DOHH2 (cell line): ENCODE results near the gene SPATA6L.

Experiments used
- H3F3A ChIP-seq: fragments of 200-600 bp; sonication (generic), shearing (Covaris generic); 2 replicates; pipeline ENCODE4 v1.6.0; 2016; ENCODE audit warnings: antibody characterized with exemption, mild to moderate bottlenecking; ENCODE audit not compliant: control insufficient read depth, insufficient read depth
- H3K27ac ChIP-seq: fragments of 200-600 bp; sonication (generic); 2 replicates; pipeline ENCODE4 v1.5.1; 2014; ENCODE audit warnings: low read depth, mild to moderate bottlenecking, low read length, moderate library complexity
- H3K27me3 ChIP-seq: fragments of 200-600 bp; sonication (generic); 2 replicates; pipeline ENCODE4 v1.6.1; 2014; ENCODE audit warnings: mild to moderate bottlenecking, low read length, mixed read lengths; ENCODE audit not compliant: control insufficient read depth
- H3K36me3 ChIP-seq: fragments of 200-600 bp; sonication (generic); 2 replicates; pipeline ENCODE4 v1.6.1; 2014; ENCODE audit warnings: mild to moderate bottlenecking, low read length, moderate library complexity, mixed read lengths; ENCODE audit not compliant: control insufficient read depth
- H3K4me1 ChIP-seq: fragments of 200-600 bp; sonication (generic); 2 replicates; pipeline ENCODE4 v1.6.1; 2014; ENCODE audit warnings: mild to moderate bottlenecking, low read length, mixed read lengths; ENCODE audit not compliant: control insufficient read depth
- H3K4me2 ChIP-seq: fragments of 200-600 bp; sonication (generic); 2 replicates; pipeline ENCODE4 v1.6.0; 2014; ENCODE audit warnings: mild to moderate bottlenecking, low read length, moderate library complexity
- H3K4me3 ChIP-seq: fragments of 200-600 bp; sonication (generic); 2 replicates; pipeline ENCODE4 v1.5.1; 2014; ENCODE audit warnings: mild to moderate bottlenecking, low read length, mixed read lengths
- H3K79me2 ChIP-seq: fragments of 200-600 bp; sonication (generic); 2 replicates; pipeline ENCODE4 v1.6.1; 2014; ENCODE audit warnings: mild to moderate bottlenecking, low read length, mixed read lengths; ENCODE audit not compliant: control insufficient read depth
- H3K9me2 ChIP-seq: fragments of 200-600 bp; sonication (generic); replicated peaks from 2 replicates; pipeline ENCODE4 v1.6.1; 2014; ENCODE audit warnings: mild to moderate bottlenecking, low read length, mixed read lengths; ENCODE audit not compliant: control insufficient read depth
- H3K9me3 ChIP-seq: fragments of 200-600 bp; sonication (generic); 2 replicates; pipeline ENCODE4 v1.6.1; 2014; ENCODE audit warnings: antibody characterized with exemption, low read length, mixed read lengths; ENCODE audit not compliant: control insufficient read depth, insufficient read depth
- H4K20me1 ChIP-seq: fragments of 200-600 bp; sonication (generic); 2 replicates; pipeline ENCODE4 v1.6.0; 2014; ENCODE audit warnings: low read depth, mild to moderate bottlenecking, antibody characterized with exemption, low read length, moderate library complexity; ENCODE audit not compliant: control insufficient read depth, insufficient read depth
- EZH2phosphoT487 ChIP-seq: fragments of 200-600 bp; sonication (generic); IDR thresholded peaks from 2 replicates; pipeline ENCODE4 v1.6.1; 2017; ENCODE audit warnings: borderline replicate concordance, mild to moderate bottlenecking, antibody characterized with exemption, low read length, moderate library complexity, mixed read lengths
- TF ChIP-seq, protein P1 (sequence below): fragments of 200-600 bp; sonication (generic); IDR thresholded peaks from one replicate; pipeline ENCODE4 v1.5.1; 2014; ENCODE audit warnings: antibody characterized with exemption, mild to moderate bottlenecking, low read depth, low read length; ENCODE audit not compliant: poor library complexity, severe bottlenecking

Gene SPATA6L

DNA sequence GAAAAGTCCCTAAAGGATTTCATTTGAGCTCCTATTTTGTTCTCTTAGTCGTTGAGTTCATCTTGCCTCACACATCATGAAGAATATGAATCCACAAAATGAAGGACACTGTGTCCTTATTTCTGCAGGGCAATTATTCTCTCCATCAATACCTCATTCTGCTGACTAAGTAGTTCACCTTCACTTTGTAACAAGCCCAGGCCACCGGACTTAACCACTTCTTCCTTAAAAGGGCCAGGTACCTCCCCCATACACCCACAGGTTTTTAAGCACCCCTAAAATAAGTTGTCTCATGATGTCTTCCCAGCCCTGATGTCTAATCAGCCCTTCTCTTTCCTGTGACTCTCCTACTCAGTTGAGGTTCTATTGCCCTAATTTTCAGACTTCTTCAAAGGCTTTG lies 71.3 kb downstream of the SPATA6L start:
- Histone ChIP-seq H3K4me2 (no peak overlapping the region), H3F3A (no peaks in the 10 kb centered on the region), H3K36me3 (no peaks in the 10 kb centered on the region), H3K9me3 (no peaks in the 10 kb centered on the region), H3K4me1 (peaks cover 6% of the 10 kb centered on the region; the same call in 1 of the 2 replicates), H4K20me1 (no peaks in the 10 kb centered on the region), H3K4me3 (no peak overlapping the region), H3K27me3 (no peaks in the 10 kb centered on the region), H3K27ac (no peak overlapping the region), H3K79me2 (no peaks in the 10 kb centered on the region), H3K9me2 (no peaks in the 10 kb centered on the region)
- TF ChIP-seq, protein P1, sequence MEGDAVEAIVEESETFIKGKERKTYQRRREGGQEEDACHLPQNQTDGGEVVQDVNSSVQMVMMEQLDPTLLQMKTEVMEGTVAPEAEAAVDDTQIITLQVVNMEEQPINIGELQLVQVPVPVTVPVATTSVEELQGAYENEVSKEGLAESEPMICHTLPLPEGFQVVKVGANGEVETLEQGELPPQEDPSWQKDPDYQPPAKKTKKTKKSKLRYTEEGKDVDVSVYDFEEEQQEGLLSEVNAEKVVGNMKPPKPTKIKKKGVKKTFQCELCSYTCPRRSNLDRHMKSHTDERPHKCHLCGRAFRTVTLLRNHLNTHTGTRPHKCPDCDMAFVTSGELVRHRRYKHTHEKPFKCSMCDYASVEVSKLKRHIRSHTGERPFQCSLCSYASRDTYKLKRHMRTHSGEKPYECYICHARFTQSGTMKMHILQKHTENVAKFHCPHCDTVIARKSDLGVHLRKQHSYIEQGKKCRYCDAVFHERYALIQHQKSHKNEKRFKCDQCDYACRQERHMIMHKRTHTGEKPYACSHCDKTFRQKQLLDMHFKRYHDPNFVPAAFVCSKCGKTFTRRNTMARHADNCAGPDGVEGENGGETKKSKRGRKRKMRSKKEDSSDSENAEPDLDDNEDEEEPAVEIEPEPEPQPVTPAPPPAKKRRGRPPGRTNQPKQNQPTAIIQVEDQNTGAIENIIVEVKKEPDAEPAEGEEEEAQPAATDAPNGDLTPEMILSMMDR = no peak
- no peak for TF ChIP-seq EZH2phosphoT487

DNA sequence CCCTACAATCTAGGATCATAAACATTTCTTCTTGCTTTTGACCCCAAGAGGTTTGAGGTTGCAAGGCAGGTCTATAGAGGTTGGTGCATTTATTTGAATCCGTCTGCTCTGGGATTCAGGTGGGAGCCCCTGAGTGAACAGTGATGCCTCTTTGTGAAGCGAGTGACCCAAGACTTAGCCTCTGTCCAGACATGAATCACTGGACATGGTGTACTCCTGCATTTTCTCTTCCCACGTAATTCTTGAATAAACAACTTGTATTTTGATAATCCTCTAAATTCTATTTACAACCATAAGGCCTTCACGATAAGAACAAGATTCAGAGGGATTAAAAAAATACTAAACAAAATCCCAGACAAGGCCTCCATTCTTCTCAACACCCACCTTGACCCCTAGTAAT lies 71.7 kb downstream of the SPATA6L start:
- H3K4me2 ChIP-seq = no peak overlapping the region
- H3K9me3 ChIP-seq = no peaks in the 10 kb centered on the region
- no peaks in the 10 kb centered on the region for H3K27me3 ChIP-seq
- no peaks in the 10 kb centered on the region for H3F3A ChIP-seq
- no peaks in the 10 kb centered on the region for H3K9me2 ChIP-seq
- H3K27ac ChIP-seq = no peak overlapping the region
- no peaks in the 10 kb centered on the region for H3K79me2 ChIP-seq
- H4K20me1 ChIP-seq = no peaks in the 10 kb centered on the region
- TF ChIP-seq, protein P1 = no peak
- no peak for TF ChIP-seq EZH2phosphoT487
- H3K4me3 ChIP-seq = no peak overlapping the region
- H3K36me3 ChIP-seq = no peaks in the 10 kb centered on the region
- peaks cover 6% of the 10 kb centered on the region; the same call in 1 of the 2 replicates for H3K4me1 ChIP-seq

DNA sequence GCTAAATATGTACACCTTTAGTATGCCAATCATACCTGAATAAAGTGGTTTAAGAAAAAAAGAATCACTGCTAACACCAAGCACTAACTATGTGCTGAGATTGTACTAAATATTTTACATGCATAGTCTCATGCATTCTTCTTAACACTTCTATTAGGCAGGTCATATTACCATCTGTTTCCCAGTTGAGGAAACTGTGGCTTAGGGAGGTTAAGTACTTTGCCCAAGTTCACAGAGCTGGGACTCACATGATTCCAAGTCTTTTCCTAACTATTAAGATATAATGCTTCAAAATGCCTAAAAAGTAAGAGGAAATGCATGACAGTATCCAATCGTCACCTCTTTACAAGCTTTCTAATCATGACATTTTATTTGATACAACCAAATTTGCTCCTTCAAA lies 73.4 kb downstream of the SPATA6L start:
- no peaks in the 10 kb centered on the region for H3K27me3 ChIP-seq
- H3K9me2 ChIP-seq = no peaks in the 10 kb centered on the region
- no peak overlapping the region for H3K27ac ChIP-seq
- no peak overlapping the region for H3K4me3 ChIP-seq
- H3F3A ChIP-seq = no peaks in the 10 kb centered on the region
- H3K79me2 ChIP-seq = no peaks in the 10 kb centered on the region
- H3K4me2 ChIP-seq = no peak overlapping the region
- H4K20me1 ChIP-seq = no peaks in the 10 kb centered on the region
- H3K9me3 ChIP-seq = no peaks in the 10 kb centered on the region
- no peaks in the 10 kb centered on the region for H3K36me3 ChIP-seq
- H3K4me1 ChIP-seq = peaks cover 6% of the 10 kb centered on the region; the same call in 1 of the 2 replicates
- TF ChIP-seq, protein P1 = no peak
- TF ChIP-seq EZH2phosphoT487 = no peak

DNA sequence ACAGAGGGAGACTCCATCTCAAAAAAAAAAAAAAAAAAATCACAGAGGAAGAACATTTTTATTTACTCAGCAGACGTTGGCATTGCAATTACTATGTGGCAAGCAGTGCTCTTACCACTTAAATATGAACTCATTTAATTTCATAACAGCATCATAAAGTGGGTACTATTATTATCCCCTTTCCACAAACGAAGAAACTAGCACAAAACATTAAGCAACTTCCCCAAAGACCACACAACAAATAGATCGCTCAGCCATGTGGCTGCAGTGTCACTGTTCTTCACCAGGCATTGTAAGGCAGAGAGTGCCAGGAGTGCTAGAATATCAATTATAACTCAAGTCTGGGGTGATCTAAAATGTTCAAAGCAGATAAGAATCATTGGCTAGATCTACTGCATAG lies 74.0 kb downstream of the SPATA6L start:
- peaks cover 6% of the 10 kb centered on the region; the same call in 1 of the 2 replicates for H3K4me1 ChIP-seq
- no peak overlapping the region for H3K4me2 ChIP-seq
- no peaks in the 10 kb centered on the region for H3K9me3 ChIP-seq
- no peaks in the 10 kb centered on the region for H3K9me2 ChIP-seq
- H3K27me3 ChIP-seq = no peaks in the 10 kb centered on the region
- no peaks in the 10 kb centered on the region for H3K79me2 ChIP-seq
- TF ChIP-seq, protein P1 = no peak
- TF ChIP-seq EZH2phosphoT487 = no peak
- H3K4me3 ChIP-seq = no peak overlapping the region
- no peak overlapping the region for H3K27ac ChIP-seq
- no peaks in the 10 kb centered on the region for H4K20me1 ChIP-seq
- H3F3A ChIP-seq = no peaks in the 10 kb centered on the region
- no peaks in the 10 kb centered on the region for H3K36me3 ChIP-seq
